ENCODE measurements around the gene CHID1. TPM values are rescaled to one million over a fixed set of nuclear protein-coding genes. Genes with fewer than 3 reads are reported as not detected.

Gene CHID1
- total and polyA plus RNA-seq, 9 of the 15 experiments (the other 6 are each of a cell fraction or from before 2014, with no cell fraction given): 15.1 to 108 (median 39.8) TPM

GRCh38 chr11:925496-926301 lies 15.1 kb upstream of the CHID1 start, which contains the start of gene AP2A2 (continued):
- TF ChIP-seq REST (IDR thresholded peaks at IDR 0.05; ENCODE audit: borderline replicate concordance) (no peak), REST (CRISPR knock-in tag; IDR thresholded peaks at IDR 0.05; ENCODE audit: low read depth) (peak; percentile 74; the same call in 1 of the 2 replicates), MECOM (CRISPR knock-in tag; IDR thresholded peaks at IDR 0.05) (peak; percentile 66; the same call in 1 of the 2 replicates), RCOR1 (IDR thresholded peaks at IDR 0.05; ENCODE audit: borderline replicate concordance in 1 of 2, low read depth in 2 of 2, low read length in 2 of 2) (peak in 1 of 2 experiments; percentile 49; a peak in 1 of 4 replicates), CREB5 (CRISPR knock-in tag; IDR thresholded peaks at IDR 0.05) (no peak), ATF1 (CRISPR knock-in tag; IDR thresholded peaks at IDR 0.05) (no peak), ATF1 (tag; IDR thresholded peaks at IDR 0.05) (0 out of 2 replicates have a peak, but pooled peaks have one; percentile 30), ZKSCAN8 (CRISPR knock-in tag; IDR thresholded peaks at IDR 0.05) (peak; percentile 63; the same call in 1 of the 2 replicates), CHD4 (IDR thresholded peaks at IDR 0.05; ENCODE audit: insufficient read depth, insufficient replicate concordance, low read depth, low read length, poor library complexity, severe bottlenecking) (peak; percentile 75), ARHGAP35 (IDR thresholded peaks at IDR 0.05; ENCODE audit: partially characterized antibody) (no peak), FIP1L1 (IDR thresholded peaks at IDR 0.05; ENCODE audit: low read depth, low read length, poor library complexity, severe bottlenecking) (peak; percentile 84), ZNF639 (CRISPR knock-in tag; conservative IDR thresholded peaks at IDR 0.05 in 1 of 2, IDR thresholded peaks at IDR 0.05 in 1 of 2) (peak in 1 of 2 experiments; percentile 98; a peak in 2 of 4 replicates), SMC3 (conservative IDR thresholded peaks at IDR 0.05; ENCODE audit: insufficient read depth, low read depth, low read length) (peak; percentile 21; the same call in 1 of the 2 replicates), ZBTB17 (CRISPR knock-in tag; IDR thresholded peaks at IDR 0.05) (peak; percentile 62; the same call in 1 of the 2 replicates)
